WERI-Rb-1 (cell line): ENCODE results near the gene GFOD1.

Experiments
- DNase-seq: peaks from one replicate; pipeline ENCODE4 v3.0.0-alpha.2; 2020
- H3K27ac ChIP-seq: fragments of 250-450 bp; sonication (Bioruptor Pico); 2 replicates; pipeline ENCODE4 v1.5.1; 2020; ENCODE audit warnings: mild to moderate bottlenecking, moderate library complexity
- H3K27me3 ChIP-seq: fragments of 250-450 bp; sonication (Bioruptor Pico); 2 replicates; pipeline ENCODE4 v1.5.1; 2021; ENCODE audit warnings: mild to moderate bottlenecking, low read depth, moderate library complexity; ENCODE audit not compliant: insufficient read depth, severe bottlenecking
- H3K36me3 ChIP-seq: fragments of 250-450 bp; sonication (Bioruptor Pico); 2 replicates; pipeline ENCODE4 v1.5.1; 2020; ENCODE audit warnings: mild to moderate bottlenecking, moderate library complexity
- H3K4me3 ChIP-seq: 2 replicates; pipeline ENCODE4 v1.5.1; 2011; ENCODE audit warnings: low read depth, mild to moderate bottlenecking, control low read depth, low read length
- H3K9me3 ChIP-seq: fragments of 250-450 bp; sonication (Bioruptor Pico); 2 replicates; pipeline ENCODE4 v1.5.1; 2021; ENCODE audit warnings: mild to moderate bottlenecking, moderate library complexity; ENCODE audit not compliant: severe bottlenecking
- CTCF ChIP-seq: IDR thresholded peaks from 2 replicates; pipeline ENCODE4 v1.5.1; 2011; ENCODE audit warnings: low read depth, mild to moderate bottlenecking, control low read depth, inconsistent platforms, low read length

GFOD1 gene

GRCh38 chr6:13354331-13355042 is 132.9 kb downstream of the GFOD1 start:
- Histone ChIP-seq H3K27ac (no peak overlapping the region), H3K27me3 (no peaks in the 10 kb centered on the region), H3K9me3 (no peaks in the 10 kb centered on the region), H3K4me3 (no peak overlapping the region), H3K36me3 (no peaks in the 10 kb centered on the region)
- no peak for DNase-seq
- no peak for TF ChIP-seq CTCF

- DNase-seq = no peak
- Histone ChIP-seq H3K27ac (no peak overlapping the region), H3K27me3 (no peaks in the 10 kb centered on the region), H3K9me3 (peaks cover 2% of the 10 kb centered on the region), H3K4me3 (no peak overlapping the region), H3K36me3 (no peaks in the 10 kb centered on the region)
- no peak for TF ChIP-seq CTCF
Observed at GRCh38 chr6:13352165-13352564, 135.2 kb downstream of the GFOD1 start.

- Histone ChIP-seq H3K27me3 (no peaks in the 10 kb centered on the region), H3K4me3 (no peak overlapping the region), H3K36me3 (no peaks in the 10 kb centered on the region), H3K9me3 (peaks cover 2% of the 10 kb centered on the region), H3K27ac (no peak overlapping the region)
- no peak for DNase-seq
- no peak for TF ChIP-seq CTCF
Observed at GRCh38 chr6:13351271-13351670, 136.1 kb downstream of the GFOD1 start.

GRCh38 chr6:13349811-13350506 is 137.4 kb downstream of the GFOD1 start:
- H3K4me3 ChIP-seq = no peak overlapping the region
- no peaks in the 10 kb centered on the region for H3K27me3 ChIP-seq
- no peak for DNase-seq
- TF ChIP-seq CTCF = no peak
- H3K36me3 ChIP-seq = no peaks in the 10 kb centered on the region
- no peak overlapping the region for H3K27ac ChIP-seq
- peaks cover 2% of the 10 kb centered on the region for H3K9me3 ChIP-seq

- TF ChIP-seq CTCF = no peak
Observed at GRCh38 chr6:13348334-13349113, 138.9 kb downstream of the GFOD1 start.

More at GRCh38 chr6:13348334-13349113, 138.9 kb downstream of the GFOD1 start:
- H3K27ac ChIP-seq = no peak overlapping the region
- no peaks in the 10 kb centered on the region for H3K27me3 ChIP-seq
- H3K36me3 ChIP-seq = no peaks in the 10 kb centered on the region
- H3K4me3 ChIP-seq = no peak overlapping the region
- H3K9me3 ChIP-seq = peaks cover 2% of the 10 kb centered on the region
- DNase-seq = no peak
